WERI-Rb-1 (cell line): ENCODE data around the gene RHOXF1.
"Not testable (repeated sequence)": the region's sequence is repeated elsewhere in the genome, so short reads cannot be mapped to it uniquely, and the experiment has no call there.

Experiments
- DNase-seq: peaks from one replicate; pipeline ENCODE4 v3.0.0-alpha.2; 2020
- H3K27ac ChIP-seq: fragments of 250-450 bp; sonication (Bioruptor Pico); 2 replicates; pipeline ENCODE4 v1.5.1; 2020; ENCODE audit warnings: mild to moderate bottlenecking, moderate library complexity
- H3K27me3 ChIP-seq: fragments of 250-450 bp; sonication (Bioruptor Pico); 2 replicates; pipeline ENCODE4 v1.5.1; 2021; ENCODE audit warnings: mild to moderate bottlenecking, low read depth, moderate library complexity; ENCODE audit not compliant: insufficient read depth, severe bottlenecking
- H3K36me3 ChIP-seq: fragments of 250-450 bp; sonication (Bioruptor Pico); 2 replicates; pipeline ENCODE4 v1.5.1; 2020; ENCODE audit warnings: mild to moderate bottlenecking, moderate library complexity
- H3K4me3 ChIP-seq: 2 replicates; pipeline ENCODE4 v1.5.1; 2011; ENCODE audit warnings: low read depth, mild to moderate bottlenecking, control low read depth, low read length
- H3K9me3 ChIP-seq: fragments of 250-450 bp; sonication (Bioruptor Pico); 2 replicates; pipeline ENCODE4 v1.5.1; 2021; ENCODE audit warnings: mild to moderate bottlenecking, moderate library complexity; ENCODE audit not compliant: severe bottlenecking
- CTCF ChIP-seq: IDR thresholded peaks from 2 replicates; pipeline ENCODE4 v1.5.1; 2011; ENCODE audit warnings: low read depth, mild to moderate bottlenecking, control low read depth, inconsistent platforms, low read length

Gene RHOXF1

DNA sequence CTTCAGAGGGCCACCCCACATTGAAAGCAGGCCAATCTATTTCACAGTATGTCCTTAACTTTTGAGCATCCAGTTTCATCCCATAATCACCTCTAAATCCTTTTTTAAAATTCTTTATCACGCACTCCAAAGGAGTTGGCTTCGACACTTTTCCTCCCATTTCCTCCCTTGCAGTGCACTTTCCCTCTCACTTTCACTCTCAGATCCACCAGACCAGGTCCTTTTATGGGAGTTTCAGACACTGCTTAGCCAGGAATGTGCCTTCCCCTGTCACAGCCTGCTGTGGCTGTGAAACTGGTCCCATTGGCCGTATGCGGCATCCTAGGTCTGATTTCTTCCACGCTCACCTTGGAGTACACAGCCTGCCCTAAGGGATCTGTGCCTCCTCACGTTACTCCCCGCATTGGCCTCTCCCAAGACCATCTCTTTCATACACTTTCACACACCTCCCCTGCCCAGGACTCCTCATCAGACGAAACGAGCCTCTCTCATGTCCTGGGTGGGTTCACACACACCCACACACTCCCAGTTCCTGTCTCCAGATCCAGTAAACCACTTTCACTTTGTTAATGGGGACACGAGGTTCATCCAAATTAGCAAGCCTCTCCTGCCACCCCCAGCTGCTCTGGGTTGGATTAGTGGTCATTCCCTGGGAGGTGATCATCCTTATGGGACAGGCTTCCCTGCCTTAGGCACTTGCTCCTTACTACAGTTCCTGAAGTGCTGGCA, 28.3 kb downstream of the RHOXF1 start:
- Histone ChIP-seq H3K36me3 (no peaks in the 10 kb centered on the region), H3K27me3 (peaks cover 9% of the 10 kb centered on the region), H3K27ac (no peak overlapping the region), H3K9me3 (no peaks in the 10 kb centered on the region), H3K4me3 (no peak overlapping the region)
- no peak for TF ChIP-seq CTCF
- no peak for DNase-seq

DNA sequence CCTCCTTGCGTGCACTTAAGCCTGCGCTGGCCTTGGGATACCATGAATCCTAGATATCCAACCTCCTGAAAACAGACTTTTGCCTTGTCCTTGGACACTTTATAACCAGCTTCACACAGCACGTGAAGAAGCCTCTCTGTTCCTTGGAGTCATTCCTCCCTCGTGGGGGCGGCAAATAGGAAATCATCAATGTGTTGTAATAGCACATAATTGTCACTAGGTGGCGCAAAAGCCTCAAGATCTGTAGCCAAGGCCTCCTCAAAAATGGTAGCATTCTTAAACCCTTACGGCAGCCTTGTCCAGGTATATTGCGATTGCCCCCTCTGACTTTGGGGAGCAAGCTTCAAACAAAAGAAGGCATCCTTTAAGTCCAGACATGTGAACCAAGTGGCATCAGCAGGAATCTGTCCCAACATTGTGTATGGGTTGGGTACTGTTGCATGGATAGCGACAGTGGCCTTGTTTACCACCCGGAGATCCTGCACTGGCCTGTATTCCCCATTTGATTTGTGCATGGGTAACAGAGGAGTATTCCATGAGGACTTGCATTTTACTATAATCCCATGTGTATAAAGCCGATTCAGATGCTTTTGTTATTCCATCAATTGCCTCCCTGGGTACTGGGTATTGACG, 30.0 kb downstream of the RHOXF1 start:
- not testable (repeated sequence) for H3K4me3 ChIP-seq

DNA sequence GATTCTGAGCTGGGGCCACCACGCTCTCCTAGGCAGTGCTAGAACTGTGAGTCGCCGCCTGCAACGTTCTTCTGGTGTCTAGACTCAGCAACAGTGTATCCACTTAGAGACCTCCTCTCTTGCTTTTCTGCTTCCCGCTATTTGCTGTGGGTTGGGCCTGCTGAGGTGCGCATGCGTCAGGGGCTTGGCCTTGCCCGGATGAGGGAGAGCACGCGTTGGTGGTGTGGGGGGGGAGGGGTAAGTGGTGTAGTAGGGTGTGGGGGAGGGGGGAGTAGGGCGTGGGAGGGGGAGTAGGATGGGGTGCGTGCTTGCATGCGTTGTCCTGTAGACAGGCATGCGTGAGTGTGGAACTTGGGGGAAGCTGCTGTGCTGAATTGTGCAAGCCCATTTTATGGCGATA, 38.1 kb downstream of the RHOXF1 start, which contains the start of gene RHOXF2B:
Gene RHOXF2B, minus strand, starts transcription at position 101 of the 400 bp plus-strand sequence. CDS start 138 bp downstream, outside the sequence.
- not testable (repeated sequence) for H3K4me3 ChIP-seq, DNase-seq, H3K27ac ChIP-seq, H3K9me3 ChIP-seq, H3K36me3 ChIP-seq, H3K27me3 ChIP-seq

More for the DNA sequence above, 30.0 kb downstream of the RHOXF1 start:
- H3K9me3 ChIP-seq, H3K36me3 ChIP-seq, H3K27ac ChIP-seq, DNase-seq, H3K27me3 ChIP-seq: not testable (repeated sequence)

- H3K4me3 ChIP-seq, H3K36me3 ChIP-seq, H3K27ac ChIP-seq, H3K27me3 ChIP-seq, H3K9me3 ChIP-seq, DNase-seq: not testable (repeated sequence)
Observed at GRCh38 chrX:120066169-120066568, 49.5 kb downstream of the RHOXF1 start.
